Neural cell (in vitro differentiated cells): Measurements from ENCODE around the gene CUBN.

Experiments used
- EP300 ChIP-seq: fragments of 450-650 bp; conservative IDR thresholded peaks from 2 replicates; pipeline ENCODE4 v1.6.1; 2014; ENCODE audit warnings: antibody characterized with exemption, mild to moderate bottlenecking, moderate library complexity; ENCODE audit not compliant: poor library complexity, severe bottlenecking
- EZH2 ChIP-seq: fragments of 200-600, 300-800 bp; shearing (Covaris generic), sonication (generic); IDR thresholded peaks from 2 replicates; pipeline ENCODE4 v1.6.1; 2014; ENCODE audit warnings: antibody characterized with exemption, low read length, borderline replicate concordance, mild to moderate bottlenecking; ENCODE audit not compliant: insufficient read depth, poor library complexity, severe bottlenecking
- MXI1 ChIP-seq: fragments of 450-650 bp; conservative IDR thresholded peaks from 2 replicates; pipeline ENCODE4 v1.6.1; 2014; ENCODE audit warnings: antibody characterized with exemption, mild to moderate bottlenecking; ENCODE audit not compliant: poor library complexity, severe bottlenecking
- POLR2AphosphoS5 ChIP-seq: IDR thresholded peaks from 2 replicates; pipeline ENCODE4 v1.6.1; 2012
- RAD21 ChIP-seq: fragments of 450-650 bp; conservative IDR thresholded peaks from 2 replicates; pipeline ENCODE4 v1.6.1; 2014; ENCODE audit warnings: antibody characterized with exemption, mild to moderate bottlenecking, moderate library complexity
- SMC3 ChIP-seq: fragments of 450-650 bp; conservative IDR thresholded peaks from 2 replicates; pipeline ENCODE4 v1.6.1; 2014; ENCODE audit warnings: antibody characterized with exemption, mild to moderate bottlenecking, moderate library complexity; ENCODE audit not compliant: poor library complexity
- TAF1 ChIP-seq: IDR thresholded peaks from 2 replicates; pipeline ENCODE4 v1.6.1; 2012; ENCODE audit warnings: low read depth
- TF ChIP-seq, protein P1 (sequence below): fragments of 450-650 bp; IDR thresholded peaks from 2 replicates; pipeline ENCODE4 v1.5.1; 2014; ENCODE audit warnings: antibody characterized with exemption, mild to moderate bottlenecking, moderate library complexity; ENCODE audit not compliant: poor library complexity, severe bottlenecking
- TF ChIP-seq, protein P2 (sequence below): IDR thresholded peaks from 2 replicates; pipeline ENCODE4 v1.6.1; 2012; ENCODE audit warnings: borderline replicate concordance

GRCh38 chr10:17094844-17095243 lies 34.8 kb downstream of the CUBN start:
- TF ChIP-seq, protein P1, sequence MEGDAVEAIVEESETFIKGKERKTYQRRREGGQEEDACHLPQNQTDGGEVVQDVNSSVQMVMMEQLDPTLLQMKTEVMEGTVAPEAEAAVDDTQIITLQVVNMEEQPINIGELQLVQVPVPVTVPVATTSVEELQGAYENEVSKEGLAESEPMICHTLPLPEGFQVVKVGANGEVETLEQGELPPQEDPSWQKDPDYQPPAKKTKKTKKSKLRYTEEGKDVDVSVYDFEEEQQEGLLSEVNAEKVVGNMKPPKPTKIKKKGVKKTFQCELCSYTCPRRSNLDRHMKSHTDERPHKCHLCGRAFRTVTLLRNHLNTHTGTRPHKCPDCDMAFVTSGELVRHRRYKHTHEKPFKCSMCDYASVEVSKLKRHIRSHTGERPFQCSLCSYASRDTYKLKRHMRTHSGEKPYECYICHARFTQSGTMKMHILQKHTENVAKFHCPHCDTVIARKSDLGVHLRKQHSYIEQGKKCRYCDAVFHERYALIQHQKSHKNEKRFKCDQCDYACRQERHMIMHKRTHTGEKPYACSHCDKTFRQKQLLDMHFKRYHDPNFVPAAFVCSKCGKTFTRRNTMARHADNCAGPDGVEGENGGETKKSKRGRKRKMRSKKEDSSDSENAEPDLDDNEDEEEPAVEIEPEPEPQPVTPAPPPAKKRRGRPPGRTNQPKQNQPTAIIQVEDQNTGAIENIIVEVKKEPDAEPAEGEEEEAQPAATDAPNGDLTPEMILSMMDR: no peak
- TF ChIP-seq EP300: no peak
- no peak for TF ChIP-seq SMC3
- no peak for TF ChIP-seq POLR2AphosphoS5
- TF ChIP-seq EZH2: no peak
- no peak for TF ChIP-seq MXI1
- no peak for TF ChIP-seq TAF1
- no peak for TF ChIP-seq RAD21
- TF ChIP-seq, protein P2, sequence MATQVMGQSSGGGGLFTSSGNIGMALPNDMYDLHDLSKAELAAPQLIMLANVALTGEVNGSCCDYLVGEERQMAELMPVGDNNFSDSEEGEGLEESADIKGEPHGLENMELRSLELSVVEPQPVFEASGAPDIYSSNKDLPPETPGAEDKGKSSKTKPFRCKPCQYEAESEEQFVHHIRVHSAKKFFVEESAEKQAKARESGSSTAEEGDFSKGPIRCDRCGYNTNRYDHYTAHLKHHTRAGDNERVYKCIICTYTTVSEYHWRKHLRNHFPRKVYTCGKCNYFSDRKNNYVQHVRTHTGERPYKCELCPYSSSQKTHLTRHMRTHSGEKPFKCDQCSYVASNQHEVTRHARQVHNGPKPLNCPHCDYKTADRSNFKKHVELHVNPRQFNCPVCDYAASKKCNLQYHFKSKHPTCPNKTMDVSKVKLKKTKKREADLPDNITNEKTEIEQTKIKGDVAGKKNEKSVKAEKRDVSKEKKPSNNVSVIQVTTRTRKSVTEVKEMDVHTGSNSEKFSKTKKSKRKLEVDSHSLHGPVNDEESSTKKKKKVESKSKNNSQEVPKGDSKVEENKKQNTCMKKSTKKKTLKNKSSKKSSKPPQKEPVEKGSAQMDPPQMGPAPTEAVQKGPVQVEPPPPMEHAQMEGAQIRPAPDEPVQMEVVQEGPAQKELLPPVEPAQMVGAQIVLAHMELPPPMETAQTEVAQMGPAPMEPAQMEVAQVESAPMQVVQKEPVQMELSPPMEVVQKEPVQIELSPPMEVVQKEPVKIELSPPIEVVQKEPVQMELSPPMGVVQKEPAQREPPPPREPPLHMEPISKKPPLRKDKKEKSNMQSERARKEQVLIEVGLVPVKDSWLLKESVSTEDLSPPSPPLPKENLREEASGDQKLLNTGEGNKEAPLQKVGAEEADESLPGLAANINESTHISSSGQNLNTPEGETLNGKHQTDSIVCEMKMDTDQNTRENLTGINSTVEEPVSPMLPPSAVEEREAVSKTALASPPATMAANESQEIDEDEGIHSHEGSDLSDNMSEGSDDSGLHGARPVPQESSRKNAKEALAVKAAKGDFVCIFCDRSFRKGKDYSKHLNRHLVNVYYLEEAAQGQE: no peak
